HCT116 (cell line): Measurements from ENCODE around the gene ZCCHC9. TPM values are rescaled to one million over a fixed set of nuclear protein-coding genes. Genes with fewer than 3 reads are reported as not detected.

Source experiments
- ATAC-seq: fragments of 200-7000 bp; cut with Tn5 transposase; 2 replicates; pipeline ENCODE4 v1.9.1; 2020; ENCODE audit warnings: mild to moderate bottlenecking, moderate library complexity
- BruUV-seq: library from RNA; stranded (reverse); fragments of 400-500 nt; replicated peaks from 2 replicates; lab custom pipeline; 2021; lab: Mats Ljungman, UMichigan
- CTCF ChIA-PET: fragments of 300-600 bp; sonication (Branson Sonifier 250); formaldehyde crosslinking; loops from one replicate; lab custom pipeline; 2021; ENCODE audit warnings: antibody characterized with exemption; lab: Charles Lee
- POLR2A ChIA-PET: fragments of 300-600, 350-600 bp; sonication (Branson Sonifier 250); formaldehyde crosslinking; loops from one replicate; lab custom pipeline; 2021; ENCODE audit warnings: antibody characterized with exemption; lab: Charles Lee
- RAD21 ChIA-PET, 2 experiments: fragments of 300-600 bp; sonication (Branson Sonifier 250); formaldehyde crosslinking; loops; one replicate each; lab custom pipeline; 2023; ENCODE audit warnings: low total read pairs in 2 of 2; ENCODE audit not compliant: uncharacterized antibody in 2 of 2, unreplicated experiment in 2 of 2, low non-redundant PET in 1 of 2; lab: Charles Lee
- DNase-seq: peaks from one replicate; pipeline ENCODE4 v3.0.0-alpha.2; 2010; ENCODE audit warnings: low read depth, low spot score
- H2AFZ ChIP-seq: fragments of 200-600 bp; shearing (Covaris generic), sonication (generic); 2 replicates; pipeline ENCODE4 v1.6.1; 2017; ENCODE audit warnings: low read depth, mixed run types, mixed read lengths, antibody characterized with exemption, low read length; ENCODE audit not compliant: poor library complexity, severe bottlenecking
- H3K27ac ChIP-seq: 2 replicates; pipeline ENCODE4 v1.5.1; 2012; ENCODE audit warnings: low read depth, low read length
- H3K27me3 ChIP-seq: fragments of 200-600 bp; sonication (generic); 2 replicates; pipeline ENCODE4 v1.6.1; 2016; ENCODE audit warnings: mixed run types, low read length, mixed read lengths; ENCODE audit not compliant: insufficient read depth
- H3K36me3 ChIP-seq, 2 experiments: fragments of 200-500 bp in 1 of 2; fragments of 200-600 bp in 1 of 2; sonication (Bioruptor generic) in 1 of 2; sonication (generic) in 1 of 2; 2 replicates each; pipeline versions ENCODE4 v1.5.1 to v1.6.1; 2014 to 2016; ENCODE audit warnings: low read length in 2 of 2, inconsistent platforms in 1 of 2, mixed read lengths in 1 of 2, mixed run types in 1 of 2; ENCODE audit not compliant: insufficient read depth in 2 of 2, control insufficient read depth in 1 of 2
- H3K4me1 ChIP-seq, 2 experiments: fragments of 200-600 bp in 1 of 2; sonication (generic) in 1 of 2; 2 replicates each; pipeline versions ENCODE4 v1.5.1 to v1.6.1; 2012 to 2017; ENCODE audit warnings: low read length in 2 of 2, inconsistent platforms in 1 of 2, mild to moderate bottlenecking in 1 of 2, mixed read lengths in 1 of 2, mixed run types in 1 of 2, moderate library complexity in 1 of 2; ENCODE audit not compliant: insufficient read depth in 2 of 2, control insufficient read depth in 1 of 2
- H3K4me2 ChIP-seq: fragments of 200-600 bp; sonication (generic); 2 replicates; pipeline ENCODE4 v1.6.1; 2017; ENCODE audit warnings: mixed run types, low read length, mixed read lengths
- H3K4me3 ChIP-seq, 2 experiments: fragments of 200-600 bp in 1 of 2; sonication (generic) in 1 of 2; replicated peaks in 1 of 2; 2 replicates each; pipeline ENCODE4 v1.5.1; 2011 to 2016; ENCODE audit warnings: low read length in 2 of 2, control low read depth in 1 of 2, low read depth in 1 of 2, mild to moderate bottlenecking in 1 of 2, mixed read lengths in 1 of 2, mixed run types in 1 of 2
- H3K79me2 ChIP-seq: fragments of 200-600 bp; sonication (generic); 2 replicates; pipeline ENCODE4 v1.6.1; 2017; ENCODE audit warnings: mild to moderate bottlenecking, mixed run types, low read length, moderate library complexity, mixed read lengths; ENCODE audit not compliant: insufficient read depth
- H3K9ac ChIP-seq: fragments of 200-600 bp; sonication (generic); 2 replicates; pipeline ENCODE4 v1.6.1; 2016; ENCODE audit warnings: low read length, mixed read lengths
- H3K9me2 ChIP-seq: fragments of 200-600 bp; sonication (generic), shearing (Covaris generic); 2 replicates; pipeline ENCODE4 v1.6.1; 2017; ENCODE audit warnings: mixed run types, mild to moderate bottlenecking, moderate library complexity; ENCODE audit not compliant: insufficient read depth
- H3K9me3 ChIP-seq, 2 experiments: fragments of 200-500 bp in 1 of 2; fragments of 200-600 bp in 1 of 2; sonication (Bioruptor generic) in 1 of 2; sonication (generic) in 1 of 2; 2 replicates each; pipeline ENCODE4 v1.6.1; 2014 to 2017; ENCODE audit warnings: low read length in 2 of 2, mixed read lengths in 2 of 2, inconsistent platforms in 1 of 2, low read depth in 1 of 2, mild to moderate bottlenecking in 1 of 2, mixed run types in 1 of 2, moderate library complexity in 1 of 2; ENCODE audit not compliant: control insufficient read depth in 1 of 2, insufficient read depth in 1 of 2
- H4K20me1 ChIP-seq: fragments of 200-600 bp; sonication (generic), shearing (Covaris generic); 2 replicates; pipeline ENCODE4 v1.6.1; 2017; ENCODE audit warnings: mixed run types, mild to moderate bottlenecking, moderate library complexity; ENCODE audit not compliant: insufficient read depth
- CEBPB ChIP-seq: IDR thresholded peaks from 2 replicates; pipeline ENCODE4 v1.6.1; 2012; ENCODE audit warnings: low read depth
- CTCF ChIP-seq, 3 experiments: fragments of 200-600 bp in 1 of 3; sonication (generic) in 1 of 3; IDR thresholded peaks in 2 of 3; conservative IDR thresholded peaks in 1 of 3; 2 replicates each; pipeline ENCODE4 v1.5.1; 2012 to 2017; ENCODE audit warnings: low read depth in 2 of 3, low read length in 2 of 3, antibody characterized with exemption in 1 of 3, borderline replicate concordance in 1 of 3, control low read depth in 1 of 3, mild to moderate bottlenecking in 1 of 3, mixed read lengths in 1 of 3, mixed run types in 1 of 3, moderate library complexity in 1 of 3; ENCODE audit not compliant: insufficient read depth in 1 of 3
- EZH2phosphoT487 ChIP-seq: fragments of 200-600 bp; IDR thresholded peaks from 2 replicates; pipeline ENCODE4 v1.6.1; 2018; ENCODE audit warnings: antibody characterized with exemption, borderline replicate concordance
- intact Hi-C: fragments of 100-400 bp; cut with micrococcal nuclease; formaldehyde crosslinking; loops from 2 replicates; pipeline ENCODE4 v1.10.0; 2022
- total RNA-seq: library from RNA; stranded (reverse); gene quantifications from one replicate; pipeline ENCODE4 v1.2.1, GENCODE V29; 2021; ENCODE audit not compliant: unreplicated experiment

Gene ZCCHC9
- total RNA-seq, 1 experiment from 2014 or later: 33.7 TPM

DNA sequence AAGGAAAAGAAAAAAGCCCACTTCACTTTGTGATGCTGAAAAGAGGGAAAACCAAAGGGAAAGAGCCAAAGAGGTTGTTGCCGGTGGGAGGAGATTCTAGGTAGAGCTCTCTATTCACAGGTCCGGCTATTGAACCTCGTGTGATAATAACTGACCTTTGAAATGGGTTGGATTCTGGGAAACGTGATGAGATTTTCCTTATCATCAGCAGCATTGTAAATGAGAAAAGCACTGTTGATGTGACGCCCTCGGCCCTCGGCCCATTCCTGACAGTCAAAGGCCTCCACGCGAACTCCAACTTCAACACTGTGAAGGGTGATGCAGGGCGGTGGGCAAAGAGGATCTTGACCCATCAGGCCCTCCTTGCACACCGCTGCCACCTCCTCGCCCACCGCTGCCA is 43.3 kb downstream of the ZCCHC9 start:
- Histone ChIP-seq H3K9me3 (no peaks in the 10 kb centered on the region), H3K27me3 (no peaks in the 10 kb centered on the region), H3K9me2 (no peaks in the 10 kb centered on the region), H3K79me2 (no peaks in the 10 kb centered on the region), H3K4me3 (no peak overlapping the region), H4K20me1 (no peaks in the 10 kb centered on the region), H3K4me2 (no peak overlapping the region), H3K4me1 (no peaks in the 10 kb centered on the region), H2AFZ (no peak overlapping the region), H3K27ac (no peak overlapping the region), H3K36me3 (no peaks in the 10 kb centered on the region), H3K9ac (no peak overlapping the region)
- ChIA-PET RAD21 (no interaction called here), POLR2A (no interaction called here), CTCF (no interaction called here)
- BruUV-seq: no TSS peak
- no peak for TF ChIP-seq EZH2phosphoT487
- no peak for ATAC-seq
- no peak for DNase-seq
- intact Hi-C loops: no loop called here

DNA sequence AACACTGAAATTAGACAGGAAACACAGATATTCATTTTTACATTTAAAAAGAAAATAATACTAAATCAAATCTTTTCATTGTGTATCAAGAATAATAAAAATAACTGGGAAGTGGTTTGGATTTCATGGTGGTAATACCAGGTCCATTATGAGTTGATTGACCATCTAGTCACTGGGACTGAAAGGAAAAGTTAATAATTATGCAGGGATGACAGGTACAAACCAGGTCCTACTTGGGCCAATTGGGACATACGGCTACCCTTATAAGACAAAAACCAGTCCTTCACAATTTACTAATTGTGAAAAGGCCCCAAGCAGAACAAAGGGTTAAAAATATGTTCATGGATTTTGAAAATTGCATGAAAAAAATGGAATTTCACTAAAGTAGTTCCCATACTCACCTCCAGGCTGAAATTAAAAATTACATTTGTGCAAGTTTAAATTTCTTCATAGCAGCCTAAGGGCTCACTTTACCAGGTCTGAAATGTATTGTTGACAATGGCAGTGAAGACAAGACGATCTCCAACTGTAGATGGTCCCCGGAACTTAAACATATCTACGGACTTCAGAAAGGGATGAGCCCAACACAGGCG is 44.1 kb downstream of the ZCCHC9 start:
- Histone ChIP-seq H3K4me2 (no peak overlapping the region), H3K36me3 (no peaks in the 10 kb centered on the region)
- no peak for ATAC-seq
- intact Hi-C loops: no loop called here
- CTCF ChIA-PET: no interaction called here
- TF ChIP-seq CTCF (IDR thresholded peaks at IDR 0.05 in 2 of 3, conservative IDR thresholded peaks at IDR 0.05 in 1 of 3; ENCODE audit: borderline replicate concordance in 1 of 3, insufficient read depth in 1 of 3, low read depth in 2 of 3, low read length in 2 of 3) (peak in 1 of 3 experiments; percentile 23; a peak in 1 of 6 replicates), CEBPB (no peak)
- TF ChIP-seq, all 23 proteins: peak for 1
- RAD21 ChIA-PET: no interaction called here
- Histone ChIP-seq H4K20me1 (no peaks in the 10 kb centered on the region), H3K9ac (no peak overlapping the region), H3K9me3 (no peaks in the 10 kb centered on the region), H2AFZ (no peak overlapping the region), H3K27me3 (no peaks in the 10 kb centered on the region), H3K9me2 (no peaks in the 10 kb centered on the region), H3K4me3 (no peak overlapping the region), H3K27ac (no peak overlapping the region), H3K4me1 (no peaks in the 10 kb centered on the region), H3K79me2 (no peaks in the 10 kb centered on the region)
- DNase-seq: no peak
- BruUV-seq: no TSS peak
- POLR2A ChIA-PET: no interaction called here
